H1 (cell line): ENCODE data around the gene MYLIP. TPM values are rescaled to one million over a fixed set of nuclear protein-coding genes. Genes with fewer than 3 reads are reported as not detected.

Experiments used
- CTCF ChIA-PET: fragments of 300-600 bp; sonication (Branson Sonifier 250); formaldehyde crosslinking; loops from one replicate; lab custom pipeline; 2021; ENCODE audit not compliant: partially characterized antibody; lab: Charles Lee
- POLR2A ChIA-PET: fragments of 300-600 bp; sonication (Branson Sonifier 250); formaldehyde crosslinking; loops from one replicate; lab custom pipeline; 2021; ENCODE audit warnings: inconsistent platforms; ENCODE audit not compliant: partially characterized antibody; lab: Charles Lee
- DNase-seq, 2 experiments: peaks; one replicate each; pipeline versions ENCODE4 v3.0.0 to v3.0.0-alpha.2; 2010 to 2022; ENCODE audit warnings: low spot score in 2 of 2, low read depth in 1 of 2, mixed read lengths in 1 of 2
- FAIRE-seq: peaks from 2 replicates; lab custom pipeline; 2011; peaks lifted over from hg19 to GRCh38; lab: Jason Lieb, UNC
- H2AFZ ChIP-seq: 2 replicates; pipeline ENCODE4 v1.8.1; 2012; ENCODE audit warnings: low read length, inconsistent platforms
- H2AK5ac ChIP-seq: 2 replicates; pipeline ENCODE4 v1.6.1; 2013; ENCODE audit warnings: low read depth, low read length
- H2BK120ac ChIP-seq: replicated peaks from 2 replicates; pipeline ENCODE3; 2013; ENCODE audit warnings: low read depth, low read length, inconsistent platforms
- H2BK12ac ChIP-seq: 2 replicates; pipeline ENCODE4 v1.6.1; 2013; ENCODE audit warnings: low read depth, low read length
- H2BK15ac ChIP-seq: 2 replicates; pipeline ENCODE4 v1.6.1; 2013; ENCODE audit warnings: low read length
- H2BK20ac ChIP-seq: 2 replicates; pipeline ENCODE4 v1.6.1; 2013; ENCODE audit warnings: low read length
- H2BK5ac ChIP-seq: 2 replicates; pipeline ENCODE4 v1.6.1; 2013; ENCODE audit warnings: low read depth, low read length
- H3K14ac ChIP-seq: 2 replicates; pipeline ENCODE4 v1.6.1; 2013; ENCODE audit warnings: inconsistent platforms; ENCODE audit not compliant: insufficient read length
- H3K18ac ChIP-seq: 2 replicates; pipeline ENCODE4 v1.6.1; 2013; ENCODE audit warnings: low read length; ENCODE audit errors: extremely low read depth
- H3K23ac ChIP-seq: 2 replicates; pipeline ENCODE4 v1.6.1; 2013; ENCODE audit warnings: inconsistent platforms; ENCODE audit not compliant: insufficient read length
- H3K23me2 ChIP-seq: 2 replicates; pipeline ENCODE4 v1.6.1; 2013; ENCODE audit warnings: low read depth, low read length
- H3K27ac ChIP-seq: 2 replicates; pipeline ENCODE4 v1.6.1; 2011; ENCODE audit warnings: low read depth, low read length, inconsistent platforms
- H3K27me3 ChIP-seq, 4 experiments: replicated peaks in 1 of 4; 1 replicate in 1 of 4; 2 replicates in 3 of 4; pipeline versions ENCODE4 v1.6.1 to v1.8.1; 2011 to 2013; ENCODE audit warnings: low read length in 3 of 4, mild to moderate bottlenecking in 3 of 4, inconsistent platforms in 2 of 4, mixed read lengths in 2 of 4, moderate library complexity in 1 of 4; ENCODE audit not compliant: control insufficient read depth in 3 of 4, insufficient read depth in 3 of 4; ENCODE audit errors: extremely low read depth in 1 of 4
- H3K36me3 ChIP-seq, 4 experiments: 2 replicates each; pipeline versions ENCODE4 v1.6.1 to v1.8.1; 2011 to 2013; ENCODE audit warnings: mild to moderate bottlenecking in 4 of 4, low read length in 3 of 4, moderate library complexity in 2 of 4, control low read depth in 1 of 4, inconsistent platforms in 1 of 4; ENCODE audit not compliant: insufficient read depth in 4 of 4, control insufficient read depth in 2 of 4
- H3K4ac ChIP-seq: replicated peaks from 2 replicates; pipeline ENCODE3; 2013; ENCODE audit warnings: low read length, low read depth, mixed read lengths, inconsistent platforms; ENCODE audit not compliant: insufficient read length
- H3K4me1 ChIP-seq, 4 experiments: replicated peaks in 1 of 4; 1 replicate in 1 of 4; 2 replicates in 3 of 4; pipeline versions ENCODE4 v1.6.1 to v1.8.1; 2011 to 2013; ENCODE audit warnings: low read length in 3 of 4, inconsistent platforms in 2 of 4, mixed read lengths in 1 of 4; ENCODE audit not compliant: insufficient read depth in 4 of 4, control insufficient read depth in 3 of 4
- H3K4me2 ChIP-seq, 2 experiments: 2 replicates each; pipeline versions ENCODE4 v1.6.1 to v1.8.1; 2011 to 2013; ENCODE audit warnings: low read depth in 2 of 2, low read length in 2 of 2, control low read depth in 1 of 2, inconsistent platforms in 1 of 2, mild to moderate bottlenecking in 1 of 2; ENCODE audit not compliant: insufficient read depth in 1 of 2
- H3K4me3 ChIP-seq, 4 experiments: fragments of 200-600, 300-600 bp in 1 of 4; sonication (generic), shearing (Covaris generic), sonication (Bioruptor Twin) in 1 of 4; 2 replicates each; pipeline versions ENCODE4 v1.5.1 to v1.8.1; 2011 to 2016; ENCODE audit warnings: low read length in 4 of 4, low read depth in 3 of 4, control low read depth in 2 of 4, inconsistent platforms in 2 of 4, mild to moderate bottlenecking in 2 of 4, mixed read lengths in 1 of 4, moderate library complexity in 1 of 4; ENCODE audit not compliant: insufficient read depth in 2 of 4; ENCODE audit errors: extremely low read depth in 1 of 4
- H3K56ac ChIP-seq: replicated peaks from 2 replicates; pipeline ENCODE3; 2013; ENCODE audit warnings: low read depth, mild to moderate bottlenecking, mixed read lengths, low read length, inconsistent platforms; ENCODE audit not compliant: insufficient read length
- H3K79me1 ChIP-seq: 2 replicates; pipeline ENCODE4 v1.6.1; 2013; ENCODE audit warnings: low read depth, low read length, control low read depth
- H3K79me2 ChIP-seq, 2 experiments: 2 replicates each; pipeline versions ENCODE4 v1.6.1 to v1.8.1; 2012 to 2013; ENCODE audit warnings: low read length in 2 of 2, mild to moderate bottlenecking in 2 of 2, inconsistent platforms in 1 of 2; ENCODE audit not compliant: insufficient read depth in 2 of 2, control insufficient read depth in 1 of 2
- H3K9ac ChIP-seq, 4 experiments: replicated peaks in 1 of 4; 1 replicate in 1 of 4; 2 replicates in 3 of 4; pipeline versions ENCODE4 v1.6.1 to v1.8.1; 2011 to 2013; ENCODE audit warnings: low read depth in 3 of 4, low read length in 3 of 4, control low read depth in 2 of 4, mild to moderate bottlenecking in 2 of 4, moderate library complexity in 2 of 4, inconsistent platforms in 1 of 4; ENCODE audit errors: extremely low read depth in 1 of 4
- H3K9me3 ChIP-seq, 2 experiments: 2 replicates each; pipeline versions ENCODE4 v1.6.1 to v1.8.1; 2012 to 2013; ENCODE audit warnings: mild to moderate bottlenecking in 2 of 2, moderate library complexity in 2 of 2, control low read depth in 1 of 2, inconsistent platforms in 1 of 2, low read depth in 1 of 2, low read length in 1 of 2, mixed read lengths in 1 of 2; ENCODE audit not compliant: insufficient read depth in 2 of 2
- H4K20me1 ChIP-seq, 2 experiments: replicated peaks in 1 of 2; 2 replicates each; pipeline versions ENCODE3 to v1.8.1; 2011 to 2013; ENCODE audit warnings: inconsistent platforms in 2 of 2, low read length in 2 of 2, mild to moderate bottlenecking in 1 of 2; ENCODE audit not compliant: insufficient read depth in 2 of 2, control insufficient read depth in 1 of 2
- H4K5ac ChIP-seq: 2 replicates; pipeline ENCODE4 v1.6.1; 2013; ENCODE audit warnings: low read length, low read depth, mixed read lengths, inconsistent platforms; ENCODE audit not compliant: insufficient read length
- H4K8ac ChIP-seq: 2 replicates; pipeline ENCODE4 v1.8.0; 2013; ENCODE audit warnings: mild to moderate bottlenecking, moderate library complexity, low read length, inconsistent platforms; ENCODE audit not compliant: insufficient read depth; ENCODE audit errors: extremely low read depth
- H4K91ac ChIP-seq: replicated peaks from 2 replicates; pipeline ENCODE3; 2013; ENCODE audit warnings: low read length, mixed read lengths, inconsistent platforms; ENCODE audit not compliant: insufficient read length
- CTBP2 ChIP-seq: IDR thresholded peaks from 2 replicates; pipeline ENCODE4 v1.7.0; 2011; ENCODE audit warnings: borderline replicate concordance, mild to moderate bottlenecking, moderate library complexity, mixed read lengths, low read length; ENCODE audit not compliant: insufficient read depth, insufficient read length
- EGR1 ChIP-seq: IDR thresholded peaks from 2 replicates; pipeline ENCODE4 v1.6.1; 2011; ENCODE audit warnings: low read depth, low read length, borderline replicate concordance
- JUND ChIP-seq: IDR thresholded peaks from 2 replicates; pipeline ENCODE4 v1.6.1; 2011; ENCODE audit warnings: mild to moderate bottlenecking, improper control_type of control experiment, low read length
- KDM4A ChIP-seq: IDR thresholded peaks from one replicate; pipeline ENCODE4 v1.7.1; 2012; ENCODE audit warnings: low read depth, mild to moderate bottlenecking, moderate library complexity, low read length, inconsistent platforms; ENCODE audit not compliant: severe bottlenecking
- RBBP5 ChIP-seq: IDR thresholded peaks from 2 replicates; pipeline ENCODE4 v1.7.1; 2012; ENCODE audit warnings: low read depth, mild to moderate bottlenecking, inconsistent platforms, low read length, moderate library complexity, borderline replicate concordance
- RFX5 ChIP-seq: IDR thresholded peaks from 2 replicates; pipeline ENCODE4 v1.6.1; 2011; ENCODE audit warnings: low read depth, low read length, improper control_type of control experiment, borderline replicate concordance
- SIX5 ChIP-seq: IDR thresholded peaks from 2 replicates; pipeline ENCODE4 v1.6.1; 2011; ENCODE audit warnings: mild to moderate bottlenecking, low read depth, low read length
- SUZ12 ChIP-seq: fragments of 200-600 bp; sonication (generic); IDR thresholded peaks from 2 replicates; pipeline ENCODE4 v1.6.1; 2012; ENCODE audit warnings: mild to moderate bottlenecking, inconsistent platforms, low read length, moderate library complexity, mixed read lengths
- TEAD4 ChIP-seq: IDR thresholded peaks from 2 replicates; pipeline ENCODE4 v1.6.1; 2012; ENCODE audit warnings: low read depth, low read length, inconsistent platforms, mixed read lengths
- USF2 ChIP-seq: IDR thresholded peaks from 2 replicates; pipeline ENCODE4 v1.6.1; 2011; ENCODE audit warnings: low read length, improper control_type of control experiment
- YY1 ChIP-seq: IDR thresholded peaks from 2 replicates; pipeline ENCODE4 v1.6.1; 2011; ENCODE audit warnings: low read depth, mild to moderate bottlenecking, low read length
- WGBS, 2 experiments: shearing (Covaris generic) in 1 of 2; methylation state at CpG; one replicate each; pipeline versions ENCODE4 v1.1.6 to v1.1.7; 2013 to 2015; ENCODE audit warnings: low lambda C conversion rate in 2 of 2, mixed read lengths in 2 of 2, inconsistent platforms in 1 of 2, low coverage in 1 of 2, missing lambda C conversion rate in 1 of 2; ENCODE audit not compliant: insufficient replicate concordance in 2 of 2, insufficient coverage in 1 of 2, insufficient read length in 1 of 2; ENCODE audit errors: extremely low coverage in 1 of 2, missing lambda C conversion rate in 1 of 2; 5-methylcytosine and 5-hydroxymethylcytosine counted together
- polyA plus RNA-seq, 7 experiments: library from polyadenylated mRNA; depleted of rRNA in 3 of 7; stranded (reverse) in 5 of 7; unstranded in 2 of 7; fragments of >200 nt in 5 of 7; fragments of 200-250 nt in 2 of 7; gene quantifications; 1 replicate in 5 of 7; 2 replicates in 1 of 7; 4 replicates in 1 of 7; pipeline versions ENCODE4 v1.2.1 to v1.2.3, GENCODE V29; 2011 to 2013; ENCODE audit warnings: missing spikeins in 2 of 7, mixed read lengths in 2 of 7
- total RNA-seq: library from RNA; stranded (reverse); fragmentation: NEBNext Ultra II Directional; extraction: Animal tissue kit (Norgen Biotek cat#: 25700); gene quantifications from 2 replicates; pipeline ENCODE4 v1.2.1, GENCODE V29; 2021
- TF ChIP-seq, protein P1 (sequence below): IDR thresholded peaks from 2 replicates; pipeline ENCODE4 v1.6.1; 2012; ENCODE audit warnings: low read length, inconsistent platforms

The MYLIP gene
- total and polyA plus RNA-seq, 2 of the 8 experiments (the other 6 are each of a cell fraction or from before 2014, with no cell fraction given) = 21.1 to 26.9 TPM

- ChIA-PET POLR2A (no interaction called here), CTCF (interaction anchor here (1.2 to 1.7 kb wide), 2 partner anchors 10 to 25 kb away, joined by 3 to 4 read pairs; no protein-coding TSS in a partner anchor)
- Histone ChIP-seq H2BK20ac (no peak overlapping the region), H3K4me1 (peaks cover 0 to 3% (median 0%) of the 10 kb centered on the region in 4 experiments; a peak in 1 of 7 replicates), H4K91ac (no peak overlapping the region), H2BK15ac (no peak overlapping the region), H3K27ac (no peak overlapping the region), H3K9ac (no peak overlapping the region), H3K23ac (no peak overlapping the region), H3K27me3 (no peaks in the 10 kb centered on the region), H3K79me1 (no peaks in the 10 kb centered on the region), H3K9me3 (0 out of 4 replicates have a peak, but pooled peaks cover 0 to 2% of the 10 kb centered on the region in 2 experiments), H3K79me2 (no peaks in the 10 kb centered on the region), H3K4ac (no peak overlapping the region), H2AK5ac (no peak overlapping the region), H4K8ac (no peak overlapping the region), H3K14ac (no peak overlapping the region), H4K5ac (no peak overlapping the region), H3K23me2 (no peaks in the 10 kb centered on the region), H2AFZ (no peak overlapping the region), H3K36me3 (no peaks in the 10 kb centered on the region), H2BK120ac (no peak overlapping the region), H3K4me3 (no peak overlapping the region), H3K56ac (no peak overlapping the region), H4K20me1 (no peaks in the 10 kb centered on the region), H3K4me2 (no peak overlapping the region), H2BK12ac (no peak overlapping the region), H2BK5ac (no peak overlapping the region), H3K18ac (no peak overlapping the region)
- no peak for DNase-seq
- 82% methylated on average over 3 of the region's 3 CpGs; no CpG with 5 or more reads in 1 of the 2 experiments for WGBS, 2 experiments
- FAIRE-seq = no peak
- TF ChIP-seq JUND = no peak
- TF ChIP-seq EGR1 = no peak
- no peak for TF ChIP-seq RFX5
- no peak for TF ChIP-seq USF2
- no peak for TF ChIP-seq SIX5
- no peak for TF ChIP-seq YY1
- no peak for TF ChIP-seq RBBP5
- no peak for TF ChIP-seq CTBP2
- no peak for TF ChIP-seq KDM4A
- TF ChIP-seq, protein P1, sequence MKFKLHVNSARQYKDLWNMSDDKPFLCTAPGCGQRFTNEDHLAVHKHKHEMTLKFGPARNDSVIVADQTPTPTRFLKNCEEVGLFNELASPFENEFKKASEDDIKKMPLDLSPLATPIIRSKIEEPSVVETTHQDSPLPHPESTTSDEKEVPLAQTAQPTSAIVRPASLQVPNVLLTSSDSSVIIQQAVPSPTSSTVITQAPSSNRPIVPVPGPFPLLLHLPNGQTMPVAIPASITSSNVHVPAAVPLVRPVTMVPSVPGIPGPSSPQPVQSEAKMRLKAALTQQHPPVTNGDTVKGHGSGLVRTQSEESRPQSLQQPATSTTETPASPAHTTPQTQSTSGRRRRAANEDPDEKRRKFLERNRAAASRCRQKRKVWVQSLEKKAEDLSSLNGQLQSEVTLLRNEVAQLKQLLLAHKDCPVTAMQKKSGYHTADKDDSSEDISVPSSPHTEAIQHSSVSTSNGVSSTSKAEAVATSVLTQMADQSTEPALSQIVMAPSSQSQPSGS = no peak
- no peak for TF ChIP-seq SUZ12
- TF ChIP-seq TEAD4 = no peak
Observed at GRCh38 chr6:16102208-16102607, 26.7 kb upstream of the MYLIP start.
